GM19193 (cell line): ENCODE results near the gene ANKRD24.

Experiments used
- POLR2A ChIP-seq: IDR thresholded peaks from 4 replicates; pipeline ENCODE4 v1.6.1; 2011; ENCODE audit not compliant: insufficient read depth, insufficient read length; ENCODE audit errors: extremely low read depth

Gene ANKRD24

GRCh38 chr19:4172861-4173473 is 9.5 kb upstream of the ANKRD24 start:
- TF ChIP-seq POLR2A, result no peak

- TF ChIP-seq POLR2A, result no peak
These were observed 8.8 kb upstream of the ANKRD24 start for GRCh38 chr19:4173479-4174212.

- TF ChIP-seq POLR2A, result no peak
These were observed 8.1 kb upstream of the ANKRD24 start for GRCh38 chr19:4174213-4174894.

GRCh38 chr19:4174895-4175668 is 7.4 kb upstream of the ANKRD24 start:
- TF ChIP-seq POLR2A, result no peak

GRCh38 chr19:4175669-4175931 is 6.9 kb upstream of the ANKRD24 start:
- no peak for TF ChIP-seq POLR2A

GRCh38 chr19:4177146-4177545 is 5.3 kb upstream of the ANKRD24 start:
- no peak for TF ChIP-seq POLR2A

GRCh38 chr19:4178990-4179389 is 3.5 kb upstream of the ANKRD24 start:
- no peak for TF ChIP-seq POLR2A

GRCh38 chr19:4181053-4181508 is 1.4 kb upstream of the ANKRD24 start:
- no peak for TF ChIP-seq POLR2A

GRCh38 chr19:4183967-4184717 is 1.7 kb downstream of the ANKRD24 start:
- TF ChIP-seq POLR2A, result no peak

- TF ChIP-seq POLR2A, result no peak
These were observed 2.3 kb downstream of the ANKRD24 start for GRCh38 chr19:4184718-4185352.

- TF ChIP-seq POLR2A, result no peak
These were observed 3.1 kb downstream of the ANKRD24 start for GRCh38 chr19:4185413-4186086.

GRCh38 chr19:4186087-4186993 is 3.9 kb downstream of the ANKRD24 start:
- TF ChIP-seq POLR2A, result no peak
